ENCODE measurements around the gene GNPNAT1. TPM values are rescaled to one million over a fixed set of nuclear protein-coding genes. Genes with fewer than 3 reads are reported as not detected.
"Not testable (repeated sequence)": the region's sequence is repeated elsewhere in the genome, so short reads cannot be mapped to it uniquely, and the experiment has no call there.

The GNPNAT1 gene
- polyA plus RNA-seq, 1 donor from 2014 or later = 10.1 TPM

DNA sequence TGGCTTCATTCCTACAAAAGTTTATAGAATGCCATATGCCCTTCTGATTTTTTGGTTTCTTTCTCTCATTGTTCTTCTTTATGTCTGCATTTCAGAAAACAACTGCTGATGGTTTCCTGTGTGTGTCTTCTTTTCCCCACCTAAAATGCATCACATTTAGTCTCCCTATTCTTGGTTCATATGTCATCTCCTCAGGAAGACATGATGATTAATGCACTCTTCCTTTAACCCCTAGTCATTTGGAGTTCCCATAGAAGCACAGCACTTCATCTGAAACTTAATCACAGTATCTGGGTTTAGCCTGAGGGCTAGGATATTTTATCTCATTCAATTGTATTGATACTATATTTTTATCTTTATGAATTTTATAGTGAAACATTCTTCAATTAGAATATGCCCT is 21.5 kb downstream of the GNPNAT1 start:
- Histone ChIP-seq H3K4me3 (ENCODE audit: low read length) (no peak overlapping the region), H3F3A (ENCODE audit: insufficient read depth, low read length, poor library complexity, severe bottlenecking) (no peaks in the 10 kb centered on the region), H3K27ac (ENCODE audit: low read length) (no peak overlapping the region), H3K9me3 (ENCODE audit: low read length) (no peaks in the 10 kb centered on the region), H3K9me2 (ENCODE audit: insufficient read depth, low read length) (no peaks in the 10 kb centered on the region), H3K27me3 (ENCODE audit: insufficient read depth, low read depth, low read length) (no peaks in the 10 kb centered on the region), H3K9ac (ENCODE audit: low read length) (no peak overlapping the region), H3K4me2 (ENCODE audit: low read length) (no peak overlapping the region), H2AFZ (ENCODE audit: low read depth, low read length) (no peak overlapping the region), H3K36me3 (ENCODE audit: insufficient read depth, low read length) (no peaks in the 10 kb centered on the region), H3K79me2 (replicated peaks; ENCODE audit: insufficient read depth, low read length) (no peaks in the 10 kb centered on the region), H4K20me1 (ENCODE audit: insufficient read depth) (no peaks in the 10 kb centered on the region)
- TF ChIP-seq SMC3 (conservative IDR thresholded peaks at IDR 0.05; ENCODE audit: poor library complexity) (no peak), EZH2 (IDR thresholded peaks at IDR 0.05; ENCODE audit: borderline replicate concordance, insufficient read depth, low read length, poor library complexity, severe bottlenecking) (no peak)

DNA sequence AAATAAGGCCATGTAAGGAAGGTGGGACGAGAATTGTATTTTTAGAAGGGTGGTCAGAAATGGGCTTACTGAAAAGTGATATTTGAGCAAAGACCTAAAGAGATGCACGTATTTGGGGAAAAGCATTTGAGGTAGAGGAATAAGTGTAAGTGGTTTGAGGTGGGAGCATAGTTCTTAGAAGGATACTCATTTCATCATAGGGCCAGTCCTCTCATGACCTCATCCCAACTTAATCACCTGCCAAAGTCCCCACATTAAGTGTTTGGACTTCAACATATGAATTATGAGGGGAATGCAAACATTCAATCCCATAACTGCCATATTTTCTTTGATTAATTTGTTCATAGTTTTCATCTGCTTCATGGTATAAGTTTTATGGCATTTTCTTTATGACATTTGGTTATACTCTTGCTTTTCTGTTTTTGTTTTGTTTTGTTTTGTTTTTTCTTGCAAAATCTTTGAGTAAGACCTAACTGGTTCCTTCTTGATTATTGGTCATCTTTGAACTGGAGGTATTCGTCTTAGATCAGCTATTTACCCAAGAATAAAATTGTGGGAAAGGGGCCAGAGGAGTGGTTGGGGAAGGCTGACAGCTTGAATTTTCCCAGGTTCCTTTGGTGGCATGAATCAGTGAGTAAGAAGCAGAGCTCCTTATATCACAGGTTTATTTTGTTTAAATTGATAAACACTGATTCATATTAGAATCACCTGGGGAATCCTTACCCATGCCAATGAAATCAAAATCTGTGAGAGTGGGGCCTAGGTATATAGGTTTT is 24.2 kb downstream of the GNPNAT1 start:
- Histone ChIP-seq H3K79me2 (replicated peaks; ENCODE audit: insufficient read depth, low read length) (no peaks in the 10 kb centered on the region), H3F3A (ENCODE audit: insufficient read depth, low read length, poor library complexity, severe bottlenecking) (no peaks in the 10 kb centered on the region), H3K9me2 (ENCODE audit: insufficient read depth, low read length) (no peaks in the 10 kb centered on the region), H3K9ac (ENCODE audit: low read length) (no peak overlapping the region), H3K27me3 (ENCODE audit: insufficient read depth, low read depth, low read length) (no peaks in the 10 kb centered on the region), H3K4me2 (ENCODE audit: low read length) (no peak overlapping the region), H3K9me3 (ENCODE audit: low read length) (no peaks in the 10 kb centered on the region), H3K4me3 (ENCODE audit: low read length) (no peak overlapping the region), H3K36me3 (ENCODE audit: insufficient read depth, low read length) (no peaks in the 10 kb centered on the region), H4K20me1 (ENCODE audit: insufficient read depth) (no peaks in the 10 kb centered on the region), H3K27ac (ENCODE audit: low read length) (no peak overlapping the region), H2AFZ (ENCODE audit: low read depth, low read length) (no peak overlapping the region)
- TF ChIP-seq POLR2AphosphoS5 (IDR thresholded peaks at IDR 0.05) (no peak), TAF1 (IDR thresholded peaks at IDR 0.05; ENCODE audit: low read depth) (no peak), MXI1 (conservative IDR thresholded peaks at IDR 0.05; ENCODE audit: poor library complexity, severe bottlenecking) (no peak), EZH2 (IDR thresholded peaks at IDR 0.05; ENCODE audit: borderline replicate concordance, insufficient read depth, low read length, poor library complexity, severe bottlenecking) (no peak), SMC3 (conservative IDR thresholded peaks at IDR 0.05; ENCODE audit: poor library complexity) (no peak), EP300 (conservative IDR thresholded peaks at IDR 0.05; ENCODE audit: poor library complexity, severe bottlenecking) (no peak), RAD21 (conservative IDR thresholded peaks at IDR 0.05) (no peak)
- TF ChIP-seq, protein P1, sequence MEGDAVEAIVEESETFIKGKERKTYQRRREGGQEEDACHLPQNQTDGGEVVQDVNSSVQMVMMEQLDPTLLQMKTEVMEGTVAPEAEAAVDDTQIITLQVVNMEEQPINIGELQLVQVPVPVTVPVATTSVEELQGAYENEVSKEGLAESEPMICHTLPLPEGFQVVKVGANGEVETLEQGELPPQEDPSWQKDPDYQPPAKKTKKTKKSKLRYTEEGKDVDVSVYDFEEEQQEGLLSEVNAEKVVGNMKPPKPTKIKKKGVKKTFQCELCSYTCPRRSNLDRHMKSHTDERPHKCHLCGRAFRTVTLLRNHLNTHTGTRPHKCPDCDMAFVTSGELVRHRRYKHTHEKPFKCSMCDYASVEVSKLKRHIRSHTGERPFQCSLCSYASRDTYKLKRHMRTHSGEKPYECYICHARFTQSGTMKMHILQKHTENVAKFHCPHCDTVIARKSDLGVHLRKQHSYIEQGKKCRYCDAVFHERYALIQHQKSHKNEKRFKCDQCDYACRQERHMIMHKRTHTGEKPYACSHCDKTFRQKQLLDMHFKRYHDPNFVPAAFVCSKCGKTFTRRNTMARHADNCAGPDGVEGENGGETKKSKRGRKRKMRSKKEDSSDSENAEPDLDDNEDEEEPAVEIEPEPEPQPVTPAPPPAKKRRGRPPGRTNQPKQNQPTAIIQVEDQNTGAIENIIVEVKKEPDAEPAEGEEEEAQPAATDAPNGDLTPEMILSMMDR (IDR thresholded peaks at IDR 0.05; ENCODE audit: poor library complexity, severe bottlenecking) = no peak
- TF ChIP-seq, protein P2, sequence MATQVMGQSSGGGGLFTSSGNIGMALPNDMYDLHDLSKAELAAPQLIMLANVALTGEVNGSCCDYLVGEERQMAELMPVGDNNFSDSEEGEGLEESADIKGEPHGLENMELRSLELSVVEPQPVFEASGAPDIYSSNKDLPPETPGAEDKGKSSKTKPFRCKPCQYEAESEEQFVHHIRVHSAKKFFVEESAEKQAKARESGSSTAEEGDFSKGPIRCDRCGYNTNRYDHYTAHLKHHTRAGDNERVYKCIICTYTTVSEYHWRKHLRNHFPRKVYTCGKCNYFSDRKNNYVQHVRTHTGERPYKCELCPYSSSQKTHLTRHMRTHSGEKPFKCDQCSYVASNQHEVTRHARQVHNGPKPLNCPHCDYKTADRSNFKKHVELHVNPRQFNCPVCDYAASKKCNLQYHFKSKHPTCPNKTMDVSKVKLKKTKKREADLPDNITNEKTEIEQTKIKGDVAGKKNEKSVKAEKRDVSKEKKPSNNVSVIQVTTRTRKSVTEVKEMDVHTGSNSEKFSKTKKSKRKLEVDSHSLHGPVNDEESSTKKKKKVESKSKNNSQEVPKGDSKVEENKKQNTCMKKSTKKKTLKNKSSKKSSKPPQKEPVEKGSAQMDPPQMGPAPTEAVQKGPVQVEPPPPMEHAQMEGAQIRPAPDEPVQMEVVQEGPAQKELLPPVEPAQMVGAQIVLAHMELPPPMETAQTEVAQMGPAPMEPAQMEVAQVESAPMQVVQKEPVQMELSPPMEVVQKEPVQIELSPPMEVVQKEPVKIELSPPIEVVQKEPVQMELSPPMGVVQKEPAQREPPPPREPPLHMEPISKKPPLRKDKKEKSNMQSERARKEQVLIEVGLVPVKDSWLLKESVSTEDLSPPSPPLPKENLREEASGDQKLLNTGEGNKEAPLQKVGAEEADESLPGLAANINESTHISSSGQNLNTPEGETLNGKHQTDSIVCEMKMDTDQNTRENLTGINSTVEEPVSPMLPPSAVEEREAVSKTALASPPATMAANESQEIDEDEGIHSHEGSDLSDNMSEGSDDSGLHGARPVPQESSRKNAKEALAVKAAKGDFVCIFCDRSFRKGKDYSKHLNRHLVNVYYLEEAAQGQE (IDR thresholded peaks at IDR 0.05; ENCODE audit: borderline replicate concordance) = no peak

DNA sequence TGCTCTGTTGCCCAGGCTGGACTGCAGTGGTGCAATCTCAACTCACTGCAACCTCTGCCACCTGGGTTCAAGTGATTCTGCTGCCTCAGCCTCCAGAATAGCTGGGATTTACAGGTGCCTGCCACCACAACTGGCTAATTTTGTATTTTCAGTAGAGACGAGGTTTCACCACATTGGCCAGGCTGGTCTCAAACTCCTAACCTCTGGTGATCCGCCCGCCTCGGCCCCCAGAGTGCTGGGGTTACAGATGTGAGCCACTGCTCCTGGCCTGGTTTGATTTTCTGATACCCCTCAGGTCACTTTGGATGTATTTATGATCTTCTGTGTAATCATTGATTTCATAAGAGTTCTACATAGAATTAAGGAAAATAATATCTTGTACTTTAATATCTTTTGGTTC is 28.5 kb downstream of the GNPNAT1 start:
- H4K20me1 ChIP-seq (ENCODE audit: insufficient read depth); H2AFZ ChIP-seq (ENCODE audit: low read depth, low read length); H3F3A ChIP-seq (ENCODE audit: insufficient read depth, low read length, poor library complexity, severe bottlenecking); H3K9me3 ChIP-seq (ENCODE audit: low read length); H3K79me2 ChIP-seq (replicated peaks; ENCODE audit: insufficient read depth, low read length); H3K36me3 ChIP-seq (ENCODE audit: insufficient read depth, low read length); H3K9ac ChIP-seq (ENCODE audit: low read length); H3K4me3 ChIP-seq (ENCODE audit: low read length); H3K9me2 ChIP-seq (ENCODE audit: insufficient read depth, low read length); H3K4me2 ChIP-seq (ENCODE audit: low read length); H3K27me3 ChIP-seq (ENCODE audit: insufficient read depth, low read depth, low read length); H3K27ac ChIP-seq (ENCODE audit: low read length): not testable (repeated sequence)

Measured in neural cell (in vitro differentiated cells).